HG03342 (cell line): ENCODE results near the gene NTRK2.

Experiments
- ATAC-seq: cut with Tn5 transposase; IDR thresholded peaks from one replicate; pipeline ENCODE4 v1.9.1; 2021; ENCODE audit warnings: mild to moderate bottlenecking, moderate library complexity; ENCODE audit not compliant: unreplicated experiment

Gene NTRK2

GRCh38 chr9:85004818-85005413 is 335.4 kb downstream of the NTRK2 start:
- ATAC-seq = peak; percentile 52

GRCh38 chr9:85007748-85008147 is 338.2 kb downstream of the NTRK2 start:
- no peak for ATAC-seq

- no peak for ATAC-seq
These were observed 338.7 kb downstream of the NTRK2 start for GRCh38 chr9:85008215-85008614.

GRCh38 chr9:85009251-85009650 is 339.7 kb downstream of the NTRK2 start:
- ATAC-seq = peak; percentile 56

- no peak for ATAC-seq
These were observed 344.2 kb downstream of the NTRK2 start for GRCh38 chr9:85013703-85014102.

- ATAC-seq = no peak
These were observed 344.8 kb downstream of the NTRK2 start for GRCh38 chr9:85014292-85014691.

- ATAC-seq = no peak
These were observed 347.0 kb downstream of the NTRK2 start for GRCh38 chr9:85016384-85017006.

GRCh38 chr9:85020791-85021190 is 351.3 kb downstream of the NTRK2 start:
- no peak for ATAC-seq

GRCh38 chr9:85021686-85022085 is 352.2 kb downstream of the NTRK2 start:
- ATAC-seq = no peak

GRCh38 chr9:85024374-85024773 is 354.8 kb downstream of the NTRK2 start:
- ATAC-seq = no peak

GRCh38 chr9:85025638-85026037 is 356.1 kb downstream of the NTRK2 start:
- ATAC-seq = no peak

- no peak for ATAC-seq
These were observed 358.3 kb downstream of the NTRK2 start for GRCh38 chr9:85027870-85028269.

GRCh38 chr9:85030316-85030715 is 360.8 kb downstream of the NTRK2 start:
- ATAC-seq = no peak

- ATAC-seq = no peak
These were observed 367.0 kb downstream of the NTRK2 start for GRCh38 chr9:85036496-85036895.

- ATAC-seq = no peak
These were observed 368.5 kb downstream of the NTRK2 start for GRCh38 chr9:85038061-85038460.

- ATAC-seq = no peak
These were observed 369.5 kb downstream of the NTRK2 start for GRCh38 chr9:85038824-85039608.

GRCh38 chr9:85040146-85040545 is 370.6 kb downstream of the NTRK2 start:
- no peak for ATAC-seq

- ATAC-seq = no peak
These were observed 371.4 kb downstream of the NTRK2 start for GRCh38 chr9:85040821-85041465.

- ATAC-seq = no peak
These were observed 372.1 kb downstream of the NTRK2 start for GRCh38 chr9:85041466-85042137.

- ATAC-seq = no peak
These were observed 373.6 kb downstream of the NTRK2 start for GRCh38 chr9:85042981-85043647.

- no peak for ATAC-seq
These were observed 375.7 kb downstream of the NTRK2 start for GRCh38 chr9:85045271-85045670.
